SU-DHL-6 (cell line): Measurements from ENCODE around the gene NDUFS7.

Experiments used
- H2AFZ ChIP-seq: fragments of 200-600 bp; sonication (generic); 2 replicates; pipeline ENCODE4 v1.6.1; 2014; ENCODE audit warnings: low read depth, mild to moderate bottlenecking, moderate library complexity, mixed read lengths, antibody characterized with exemption, low read length; ENCODE audit not compliant: severe bottlenecking
- H3F3A ChIP-seq: fragments of 200-600 bp; shearing (Covaris generic); 2 replicates; pipeline ENCODE4 v1.6.0; 2016; ENCODE audit warnings: antibody characterized with exemption, mild to moderate bottlenecking; ENCODE audit not compliant: insufficient read depth
- H3K27ac ChIP-seq: fragments of 200-600 bp; sonication (generic); 2 replicates; pipeline ENCODE4 v1.5.1; 2016; ENCODE audit warnings: low read depth, mild to moderate bottlenecking, low read length, moderate library complexity, mixed read lengths
- H3K27me3 ChIP-seq: fragments of 200-600 bp; sonication (generic), shearing (Covaris generic); 2 replicates; pipeline ENCODE4 v1.6.0; 2014; ENCODE audit warnings: mild to moderate bottlenecking, low read length
- H3K36me3 ChIP-seq: fragments of 200-600 bp; sonication (generic); 2 replicates; pipeline ENCODE4 v1.6.1; 2014; ENCODE audit warnings: mild to moderate bottlenecking, low read length, mixed read lengths
- H3K4me2 ChIP-seq: fragments of 300-600, 200-600 bp; shearing (Covaris generic), sonication (generic); 2 replicates; pipeline ENCODE4 v1.6.0; 2014; ENCODE audit warnings: low read length, low read depth, mild to moderate bottlenecking; ENCODE audit not compliant: poor library complexity, severe bottlenecking
- H3K4me3 ChIP-seq: fragments of 200-600 bp; sonication (generic); 2 replicates; pipeline ENCODE4 v1.5.1; 2014; ENCODE audit warnings: antibody characterized with exemption, low read length, mild to moderate bottlenecking, mixed read lengths; ENCODE audit not compliant: insufficient read depth, poor library complexity, severe bottlenecking
- H3K79me2 ChIP-seq: fragments of 200-600 bp; sonication (generic); 2 replicates; pipeline ENCODE4 v1.6.1; 2014; ENCODE audit warnings: mild to moderate bottlenecking, low read length, moderate library complexity; ENCODE audit not compliant: insufficient read depth
- H3K9ac ChIP-seq: fragments of 200-600 bp; sonication (generic); 2 replicates; pipeline ENCODE4 v1.7.0; 2014; ENCODE audit warnings: mild to moderate bottlenecking, low read length
- H3K9me2 ChIP-seq: fragments of 200-600 bp; sonication (generic); replicated peaks from 2 replicates; pipeline ENCODE4 v1.6.1; 2014; ENCODE audit warnings: low read length; ENCODE audit not compliant: insufficient read depth
- H3K9me3 ChIP-seq: fragments of 200-600 bp; sonication (generic); 2 replicates; pipeline ENCODE4 v1.6.1; 2014; ENCODE audit warnings: low read length, mixed read lengths; ENCODE audit not compliant: insufficient read depth
- H4K20me1 ChIP-seq: fragments of 200-600 bp; sonication (generic); 2 replicates; pipeline ENCODE4 v1.6.1; 2014; ENCODE audit warnings: low read depth, mild to moderate bottlenecking, antibody characterized with exemption, low read length, moderate library complexity, mixed read lengths
- CTCF ChIP-seq: fragments of 200-600 bp; sonication (generic); IDR thresholded peaks from one replicate; pipeline ENCODE4 v1.5.1; 2017; ENCODE audit warnings: antibody characterized with exemption, mild to moderate bottlenecking, low read length, moderate library complexity; ENCODE audit not compliant: insufficient read depth, poor library complexity, severe bottlenecking
- EZH2phosphoT487 ChIP-seq: fragments of 200-600 bp; sonication (generic), shearing (Covaris generic); conservative IDR thresholded peaks from 2 replicates; pipeline ENCODE4 v1.6.1; 2018; ENCODE audit warnings: mild to moderate bottlenecking, antibody characterized with exemption, low read length, moderate library complexity, mixed read lengths

Gene NDUFS7

DNA sequence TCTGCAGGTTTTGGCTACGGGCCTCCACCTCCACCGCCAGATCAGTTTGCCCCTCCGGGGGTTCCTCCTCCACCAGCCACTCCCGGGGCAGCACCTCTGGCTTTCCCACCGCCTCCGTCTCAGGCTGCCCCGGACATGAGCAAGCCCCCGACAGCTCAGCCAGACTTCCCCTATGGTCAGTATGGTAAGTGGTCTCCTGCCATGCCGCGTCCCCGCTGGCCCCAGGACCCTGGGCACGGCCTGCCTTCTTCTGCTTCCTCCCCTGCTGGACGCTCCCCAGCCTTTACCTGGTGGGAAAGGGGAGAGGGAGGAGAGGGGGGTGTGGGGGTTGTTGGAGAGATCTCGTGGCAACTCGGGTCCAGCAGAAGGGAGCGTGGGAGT is 48.8 kb downstream of the NDUFS7 start:
- TF ChIP-seq EZH2phosphoT487 (no peak), CTCF (no peak)
- Histone ChIP-seq H3K27ac (no peak overlapping the region), H3K36me3 (peaks cover 11% of the 10 kb centered on the region; the same call in 1 of the 2 replicates)

GRCh38 chr19:1433119-1434039 is 49.7 kb downstream of the NDUFS7 start:
- no peak overlapping the region for H3K4me2 ChIP-seq

More for the DNA sequence above, 48.8 kb downstream of the NDUFS7 start:
- H4K20me1 ChIP-seq, result no peaks in the 10 kb centered on the region
- peaks cover 6% of the 10 kb centered on the region; the same call in 1 of the 2 replicates for H3K79me2 ChIP-seq
- no peaks in the 10 kb centered on the region for H3K9me3 ChIP-seq
- no peak overlapping the region for H2AFZ ChIP-seq
- no peaks in the 10 kb centered on the region for H3K27me3 ChIP-seq
- H3F3A ChIP-seq, result peaks cover 18% of the 10 kb centered on the region
- no peak overlapping the region for H3K9ac ChIP-seq
- no peak overlapping the region for H3K4me2 ChIP-seq
- no peak overlapping the region for H3K4me3 ChIP-seq
- H3K9me2 ChIP-seq, result no peaks in the 10 kb centered on the region

GRCh38 chr19:1434040-1434366 is 50.3 kb downstream of the NDUFS7 start:
- Histone ChIP-seq H3K9me3 (no peaks in the 10 kb centered on the region), H4K20me1 (0 out of 2 replicates have a peak, but pooled peaks cover under 1% of the 10 kb centered on the region), H3K4me2 (no peak overlapping the region), H3K27me3 (no peaks in the 10 kb centered on the region), H3K36me3 (peaks cover 3% of the 10 kb centered on the region; the same call in 1 of the 2 replicates), H3K9me2 (no peaks in the 10 kb centered on the region), H3K79me2 (peaks cover 8% of the 10 kb centered on the region), H3F3A (peaks cover 26% of the 10 kb centered on the region), H3K9ac (no peak overlapping the region), H3K27ac (no peak overlapping the region), H2AFZ (no peak overlapping the region), H3K4me3 (no peak overlapping the region)
- no peak for TF ChIP-seq EZH2phosphoT487
- TF ChIP-seq CTCF, result no peak

More at GRCh38 chr19:1433119-1434039, 49.7 kb downstream of the NDUFS7 start:
- peaks cover 6% of the 10 kb centered on the region; the same call in 1 of the 2 replicates for H3K36me3 ChIP-seq
- H3K27me3 ChIP-seq, result no peaks in the 10 kb centered on the region
- H3K9me3 ChIP-seq, result no peaks in the 10 kb centered on the region
- H3K9me2 ChIP-seq, result no peaks in the 10 kb centered on the region
- H3K27ac ChIP-seq, result no peak overlapping the region
- no peak overlapping the region for H2AFZ ChIP-seq
- no peak overlapping the region for H3K4me3 ChIP-seq
- no peak overlapping the region for H3K9ac ChIP-seq
- TF ChIP-seq EZH2phosphoT487 (no peak), CTCF (no peak)
- peaks cover 3% of the 10 kb centered on the region for H3K79me2 ChIP-seq
- H3F3A ChIP-seq, result peaks cover 26% of the 10 kb centered on the region
- H4K20me1 ChIP-seq, result no peaks in the 10 kb centered on the region
